Aorta (tissue), 5 donors: ENCODE results near the gene RNF8. TPM values are rescaled to one million over a fixed set of nuclear protein-coding genes. Genes with fewer than 3 reads are reported as not detected.
"Not testable (repeated sequence)": the region's sequence is repeated elsewhere in the genome, so short reads cannot be mapped to it uniquely, and the experiment has no call there.

Source experiments
- ATAC-seq: fragments of 200-7000 bp; cut with Tn5 transposase; one replicate; pipeline ENCODE4 v1.9.1; 2022; ENCODE audit warnings: moderate library complexity; ENCODE audit not compliant: low FRiP score
- DNase-seq, 2 donors: peaks; one replicate each; pipeline ENCODE4 v3.0.0-alpha.2; 2020
- H3K27ac ChIP-seq, 2 donors: one replicate each; pipeline ENCODE4 v1.5.1; 2013; ENCODE audit warnings: low read length in 2 of 2, mild to moderate bottlenecking in 2 of 2, moderate library complexity in 2 of 2, control low read depth in 1 of 2, inconsistent platforms in 1 of 2, low read depth in 1 of 2
- H3K27me3 ChIP-seq, 2 donors: one replicate each; pipeline ENCODE4 v1.6.1; 2013; ENCODE audit warnings: control low read depth in 1 of 2, low read length in 1 of 2, mild to moderate bottlenecking in 1 of 2, moderate library complexity in 1 of 2; ENCODE audit not compliant: insufficient read depth in 2 of 2, control insufficient read depth in 1 of 2
- H3K36me3 ChIP-seq, 2 donors: one replicate each; pipeline ENCODE4 v1.6.1; 2013; ENCODE audit warnings: control low read depth in 1 of 2, low read length in 1 of 2, mild to moderate bottlenecking in 1 of 2; ENCODE audit not compliant: insufficient read depth in 2 of 2, control insufficient read depth in 1 of 2
- H3K4me1 ChIP-seq, 2 donors: one replicate each; pipeline ENCODE4 v1.6.1; 2013; ENCODE audit warnings: low read length in 2 of 2, control low read depth in 1 of 2, mild to moderate bottlenecking in 1 of 2, moderate library complexity in 1 of 2; ENCODE audit not compliant: insufficient read depth in 2 of 2, control insufficient read depth in 1 of 2
- H3K4me3 ChIP-seq, 2 donors: one replicate each; pipeline ENCODE4 v1.5.1; 2013; ENCODE audit warnings: low read length in 2 of 2, control low read depth in 1 of 2, mild to moderate bottlenecking in 1 of 2
- H3K9me3 ChIP-seq: one replicate; pipeline ENCODE4 v1.6.1; 2013; ENCODE audit warnings: mild to moderate bottlenecking, low read length; ENCODE audit not compliant: control insufficient read depth
- WGBS, 2 donors: extraction: QIAGEN DNeasy Blood & Tissue Kit; methylation state at CpG; one replicate each; pipeline ENCODE4 v1.1.7; 2013; 5-methylcytosine and 5-hydroxymethylcytosine counted together
- intact Hi-C, 2 donors: fragments of 100-400 bp; cut with DNase I; formaldehyde crosslinking; loops; one replicate each; pipeline versions ENCODE4 v1.14.2 to v1.15.0; 2022
- polyA plus RNA-seq, 2 donors: library from polyadenylated mRNA; stranded (reverse); fragments of 200-250 nt; gene quantifications; one replicate each; pipeline ENCODE4 v1.2.3, GENCODE V29; 2013
- total RNA-seq, 2 donors: library from RNA; stranded (reverse); fragmentation: NEBNext Ultra II Directional; extraction: Animal tissue kit (Norgen Biotek cat#: 25700); gene quantifications; one replicate each; pipeline ENCODE4 v1.2.1, GENCODE V29; 2021
- donor health status: healthy with polysubstance abuse.
- donor health status: Bipolar disorder and iron deficiency.
- donor health status: DM: no; HTN: no; CAD: no.
- donor health status: DM: no; HTN: no; CAD: no.
- donor health status: DM: yes; HTN: yes; CAD: no.

The RNF8 gene
- total and polyA plus RNA-seq, 4 donors = 13.9 to 16.4 (median 14.9) TPM

DNA sequence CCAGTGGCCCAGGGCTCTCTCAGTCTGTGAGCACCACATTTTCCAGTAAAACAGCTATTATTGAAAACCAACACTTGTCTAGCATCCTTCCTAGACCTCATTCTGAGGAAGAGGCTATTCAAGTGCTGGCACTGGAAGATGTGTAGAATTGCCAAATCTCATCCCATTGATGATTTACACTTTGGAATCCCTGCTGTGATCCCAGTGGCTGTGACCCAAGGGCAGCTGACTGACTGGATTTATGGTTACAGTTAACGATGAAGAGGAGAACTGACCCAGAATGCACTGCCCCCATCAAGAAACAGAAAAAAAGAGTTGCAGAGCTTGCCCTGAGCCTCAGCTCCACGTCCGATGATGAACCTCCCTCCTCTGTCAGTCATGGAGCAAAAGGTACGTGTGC is 81.6 kb downstream of the RNF8 start:
- no peaks in the 10 kb centered on the region for H3K27me3 ChIP-seq
- intact Hi-C loops = no loop called here
- no peak overlapping the region for H3K27ac ChIP-seq
- H3K9me3 ChIP-seq = no peaks in the 10 kb centered on the region
- no peaks in the 10 kb centered on the region for H3K36me3 ChIP-seq
- DNase-seq (no peak), ATAC-seq (no peak)
- peaks cover 6 to 8% of the 10 kb centered on the region in 2 donors for H3K4me1 ChIP-seq
- no peak overlapping the region for H3K4me3 ChIP-seq
- WGBS, 2 donors = 63 to 73% methylated on average over 4 of the region's 4 CpGs

GRCh38 chr6:37435816-37436215 is 82.0 kb downstream of the RNF8 start:
- WGBS, 2 donors = 82 to 83% methylated on average over 5 of the region's 5 CpGs
- no peaks in the 10 kb centered on the region for H3K9me3 ChIP-seq
- H3K4me3 ChIP-seq = no peak overlapping the region
- H3K27ac ChIP-seq = no peak overlapping the region
- intact Hi-C loops = no loop called here
- H3K36me3 ChIP-seq = no peaks in the 10 kb centered on the region
- DNase-seq (no peak), ATAC-seq (no peak)
- peaks cover 6 to 8% of the 10 kb centered on the region in 2 donors for H3K4me1 ChIP-seq
- H3K27me3 ChIP-seq = no peaks in the 10 kb centered on the region

GRCh38 chr6:37438930-37439329 is 85.1 kb downstream of the RNF8 start:
- H3K27me3 ChIP-seq = no peaks in the 10 kb centered on the region
- no peaks in the 10 kb centered on the region for H3K9me3 ChIP-seq
- ATAC-seq = no peak
- 19 to 29% methylated on average over 1 of the region's 1 CpG for WGBS, 2 donors
- no peaks in the 10 kb centered on the region for H3K36me3 ChIP-seq
- no peak overlapping the region for H3K4me3 ChIP-seq
- H3K4me1 ChIP-seq = peaks cover 3 to 11% of the 10 kb centered on the region in 2 donors
- no peak for DNase-seq
- intact Hi-C loops = no loop called here
- no peak overlapping the region for H3K27ac ChIP-seq

DNA sequence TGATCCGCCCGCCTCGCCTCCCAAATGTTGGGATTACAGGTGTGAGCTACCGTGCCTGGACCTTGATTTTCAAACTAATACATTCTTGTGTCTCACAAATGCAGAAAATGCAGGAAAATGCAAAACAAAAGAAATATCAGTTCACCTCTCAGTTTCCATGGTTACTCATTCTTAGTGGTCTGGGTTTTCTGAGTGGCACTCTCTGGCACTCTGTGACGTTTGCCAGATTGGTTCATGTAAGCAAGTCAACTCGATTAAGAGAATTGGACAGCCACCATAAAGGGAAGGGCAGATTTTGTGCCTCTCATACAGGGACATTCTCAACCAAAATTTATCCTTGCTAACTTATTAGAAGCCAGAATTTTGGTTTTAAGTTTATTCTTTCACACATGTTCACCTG is 87.9 kb downstream of the RNF8 start:
- Histone ChIP-seq H3K27me3 (no peaks in the 10 kb centered on the region), H3K4me3 (no peak overlapping the region), H3K36me3 (peaks cover 1 to 2% of the 10 kb centered on the region in 2 donors), H3K27ac (no peak overlapping the region), H3K4me1 (peaks cover 0 to 6% of the 10 kb centered on the region in 2 donors), H3K9me3 (no peaks in the 10 kb centered on the region)
- WGBS, 2 donors = 66 to 69% methylated on average over 6 of the region's 6 CpGs
- intact Hi-C loops = no loop called here
- ATAC-seq (no peak), DNase-seq (no peak)

GRCh38 chr6:37442416-37443215 is 88.8 kb downstream of the RNF8 start:
- ATAC-seq (peak; percentile 7), DNase-seq (no peak)
- 0 to 1% methylated on average over 4 of the region's 4 CpGs for WGBS, 2 donors
- H3K27ac ChIP-seq = peak overlapping the region in 1 of 2 donors; percentile 55
- no peaks in the 10 kb centered on the region for H3K9me3 ChIP-seq
- H3K36me3 ChIP-seq = peaks cover 2 to 3% of the 10 kb centered on the region in 2 donors
- intact Hi-C loops = no loop called here
- peaks cover 0 to 6% of the 10 kb centered on the region in 2 donors for H3K4me1 ChIP-seq
- peak overlapping the region in 1 of 2 donors; percentile 48 for H3K4me3 ChIP-seq
- no peaks in the 10 kb centered on the region for H3K27me3 ChIP-seq

GRCh38 chr6:37443216-37443542 is 89.4 kb downstream of the RNF8 start:
- H3K27ac ChIP-seq, H3K4me1 ChIP-seq, H3K27me3 ChIP-seq, H3K9me3 ChIP-seq, H3K36me3 ChIP-seq, intact Hi-C loops, ATAC-seq, DNase-seq: not testable (repeated sequence)
- H3K4me3 ChIP-seq = peak overlapping the region in 1 of 2 donors; percentile 48
- WGBS, 2 donors = 8 to 19% methylated on average over 5 of the region's 5 CpGs

Other genes starting within 250 kb of the RNF8 start
- 10 to 100 TPM; 42.7 to 54.2 TPM for gene PIM1, start 183.8 kb upstream of the RNF8 start, total RNA-seq
- 10 to 100 TPM; 17.2 to 24.8 TPM for gene PIM1, start 183.8 kb upstream of the RNF8 start, polyA plus RNA-seq
- 10 to 100 TPM; 11.2 to 17.0 TPM for gene TBC1D22B, start 96.2 kb upstream of the RNF8 start, total RNA-seq
- 1 to 10 TPM; 3.9 to 4.1 TPM for gene TBC1D22B, start 96.2 kb upstream of the RNF8 start, polyA plus RNA-seq
- 1 to 10 TPM; 2.2 to 2.7 TPM for gene TMEM217, start 95.8 kb upstream of the RNF8 start, total RNA-seq
- gene TMEM217, start 95.8 kb upstream of the RNF8 start, polyA plus RNA-seq = under 1 TPM; 0.50 to 0.54 TPM
- 10 to 100 TPM; 31.5 to 43.1 TPM for gene CMTR1, start 79.2 kb downstream of the RNF8 start, total RNA-seq
- gene CMTR1, start 79.2 kb downstream of the RNF8 start, polyA plus RNA-seq = 10 to 100 TPM in 1 of 2 donors, 1 to 10 TPM in 1; 7.8 to 33.8 TPM
- gene CCDC167, start 145.9 kb downstream of the RNF8 start, total RNA-seq = 10 to 100 TPM; 11.5 to 13.9 TPM
- 10 to 100 TPM; 15.8 to 34.1 TPM for gene CCDC167, start 145.9 kb downstream of the RNF8 start, polyA plus RNA-seq